BJ (cell line): ENCODE data around the gene DPF1. TPM values are rescaled to one million over a fixed set of nuclear protein-coding genes. Genes with fewer than 3 reads are reported as not detected.

ENCODE experiments used
- CTCF ChIA-PET: fragments of 350-600 bp; formaldehyde crosslinking; extraction: SDS; loops from one replicate; lab custom pipeline; 2021; ENCODE audit warnings: antibody characterized with exemption, inconsistent platforms; lab: Yijun Ruan, JAX
- POLR2A ChIA-PET: fragments of 300-600 bp; sonication (Branson Sonifier 250); formaldehyde crosslinking; extraction: SDS; loops from one replicate; lab custom pipeline; 2021; ENCODE audit warnings: antibody characterized with exemption; lab: Charles Lee
- DNase-seq: peaks from one replicate; pipeline ENCODE4 v3.0.0-alpha.2; 2011; ENCODE audit warnings: low read depth
- H3K27me3 ChIP-seq: 2 replicates; pipeline ENCODE4 v1.6.0; 2011; ENCODE audit warnings: low read length; ENCODE audit not compliant: control insufficient read depth, insufficient read depth
- H3K36me3 ChIP-seq: 2 replicates; pipeline ENCODE4 v1.5.1; 2011; ENCODE audit warnings: low read length; ENCODE audit not compliant: control insufficient read depth, insufficient read depth
- H3K4me3 ChIP-seq: 2 replicates; pipeline ENCODE4 v1.5.1; 2011; ENCODE audit warnings: low read depth, mild to moderate bottlenecking, control low read depth, low read length
- polyA plus RNA-seq: library from polyadenylated mRNA; depleted of rRNA; stranded (reverse); fragments of >200 nt; gene quantifications from 2 replicates; pipeline ENCODE4 v1.2.3, GENCODE V29; 2011
- TF ChIP-seq, protein P1 (sequence below): IDR thresholded peaks from 2 replicates; pipeline ENCODE4 v1.5.1; 2011; ENCODE audit warnings: low read depth, mild to moderate bottlenecking, control low read depth, inconsistent platforms, low read length, moderate library complexity; ENCODE audit not compliant: insufficient read depth

The DPF1 gene
- polyA plus RNA-seq, 1 experiment: 2.2 TPM

- Histone ChIP-seq H3K4me3 (no peak overlapping the region), H3K27me3 (no peaks in the 10 kb centered on the region), H3K36me3 (no peaks in the 10 kb centered on the region)
- ChIA-PET POLR2A (no interaction called here), CTCF (interaction anchor here (0.8 to 1.5 kb wide), 6 partner anchors 10 to 53 kb away, joined by 3 to 7 read pairs (median 4); partner anchors contain the start of gene PPP1R14A)
- TF ChIP-seq, protein P1, sequence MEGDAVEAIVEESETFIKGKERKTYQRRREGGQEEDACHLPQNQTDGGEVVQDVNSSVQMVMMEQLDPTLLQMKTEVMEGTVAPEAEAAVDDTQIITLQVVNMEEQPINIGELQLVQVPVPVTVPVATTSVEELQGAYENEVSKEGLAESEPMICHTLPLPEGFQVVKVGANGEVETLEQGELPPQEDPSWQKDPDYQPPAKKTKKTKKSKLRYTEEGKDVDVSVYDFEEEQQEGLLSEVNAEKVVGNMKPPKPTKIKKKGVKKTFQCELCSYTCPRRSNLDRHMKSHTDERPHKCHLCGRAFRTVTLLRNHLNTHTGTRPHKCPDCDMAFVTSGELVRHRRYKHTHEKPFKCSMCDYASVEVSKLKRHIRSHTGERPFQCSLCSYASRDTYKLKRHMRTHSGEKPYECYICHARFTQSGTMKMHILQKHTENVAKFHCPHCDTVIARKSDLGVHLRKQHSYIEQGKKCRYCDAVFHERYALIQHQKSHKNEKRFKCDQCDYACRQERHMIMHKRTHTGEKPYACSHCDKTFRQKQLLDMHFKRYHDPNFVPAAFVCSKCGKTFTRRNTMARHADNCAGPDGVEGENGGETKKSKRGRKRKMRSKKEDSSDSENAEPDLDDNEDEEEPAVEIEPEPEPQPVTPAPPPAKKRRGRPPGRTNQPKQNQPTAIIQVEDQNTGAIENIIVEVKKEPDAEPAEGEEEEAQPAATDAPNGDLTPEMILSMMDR: no peak
- DNase-seq: no peak
Measured at GRCh38 chr19:38267761-38268483, 43.9 kb upstream of the DPF1 start.

- ChIA-PET CTCF (interaction anchor here (1.0 to 1.9 kb wide), 6 partner anchors 16 to 68 kb away, joined by 3 to 7 read pairs (median 4); partner anchors contain the start of gene CATSPERG), POLR2A (no interaction called here)
- DNase-seq: no peak
- no peaks in the 10 kb centered on the region for H3K27me3 ChIP-seq
- TF ChIP-seq, protein P1: no peak
- no peaks in the 10 kb centered on the region for H3K36me3 ChIP-seq
- H3K4me3 ChIP-seq: no peak overlapping the region
Measured at GRCh38 chr19:38266981-38267597, 43.1 kb upstream of the DPF1 start.

DNA sequence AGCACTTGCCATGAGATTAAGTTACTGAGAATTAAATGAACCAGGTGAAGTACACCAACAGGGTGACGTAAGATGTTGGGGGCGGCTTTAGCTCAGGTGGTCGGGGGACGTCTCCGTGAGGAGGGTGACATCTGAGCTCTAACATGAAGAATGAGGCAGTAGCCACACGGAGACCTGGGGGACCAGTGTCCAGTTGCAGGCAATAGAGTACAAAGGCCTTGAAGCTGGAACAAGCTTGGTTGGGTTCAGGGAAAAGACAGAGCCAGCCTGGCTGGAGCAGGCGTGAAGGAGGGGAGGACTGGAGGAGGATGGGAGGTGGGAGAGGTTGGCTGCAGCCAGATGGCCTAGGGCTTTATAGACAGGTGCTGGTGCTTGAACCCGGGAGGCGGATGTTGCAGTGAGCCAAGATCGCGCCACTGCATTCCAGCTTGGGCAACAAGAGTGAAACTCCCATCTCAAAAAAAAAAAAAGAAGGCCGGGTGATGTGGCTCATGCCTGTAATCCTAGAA, 42.0 kb upstream of the DPF1 start:
- Histone ChIP-seq H3K36me3 (no peaks in the 10 kb centered on the region), H3K27me3 (no peaks in the 10 kb centered on the region), H3K4me3 (no peak overlapping the region)
- TF ChIP-seq, protein P1: no peak
- ChIA-PET POLR2A (no interaction called here), CTCF (interaction anchor here (0.7 to 1.9 kb wide), 5 partner anchors 20 to 69 kb away, joined by 3 to 7 read pairs (median 4); partner anchors contain the start of genes CATSPERG and KCNK6)
- DNase-seq: no peak

- no peak for DNase-seq
- POLR2A ChIA-PET: no interaction called here
Measured at GRCh38 chr19:38265213-38265861, 41.3 kb upstream of the DPF1 start.

More at GRCh38 chr19:38265213-38265861, 41.3 kb upstream of the DPF1 start:
- Histone ChIP-seq H3K27me3 (no peaks in the 10 kb centered on the region), H3K36me3 (no peaks in the 10 kb centered on the region), H3K4me3 (no peak overlapping the region)
- TF ChIP-seq, protein P1: no peak
- CTCF ChIA-PET: interaction anchor here (0.7 to 1.9 kb wide), 6 partner anchors 20 to 70 kb away, joined by 3 to 7 read pairs (median 4); partner anchors contain the start of genes CATSPERG and KCNK6
